HepG2 (cell line): ENCODE measurements around the gene GPATCH4.

Experiments
- ZZZ3 ChIP-seq: sonication (generic); formaldehyde crosslinking; IDR thresholded peaks from 2 replicates; pipeline ENCODE4 v1.4.0; 2020; ENCODE audit warnings: missing genetic modification reagents, mild to moderate bottlenecking, borderline replicate concordance
- TF ChIP-seq, protein P1 (sequence below): sonication (generic); formaldehyde crosslinking; IDR thresholded peaks from 2 replicates; pipeline ENCODE4 v1.4.0; 2020; ENCODE audit warnings: mild to moderate bottlenecking, missing genetic modification reagents

DNA sequence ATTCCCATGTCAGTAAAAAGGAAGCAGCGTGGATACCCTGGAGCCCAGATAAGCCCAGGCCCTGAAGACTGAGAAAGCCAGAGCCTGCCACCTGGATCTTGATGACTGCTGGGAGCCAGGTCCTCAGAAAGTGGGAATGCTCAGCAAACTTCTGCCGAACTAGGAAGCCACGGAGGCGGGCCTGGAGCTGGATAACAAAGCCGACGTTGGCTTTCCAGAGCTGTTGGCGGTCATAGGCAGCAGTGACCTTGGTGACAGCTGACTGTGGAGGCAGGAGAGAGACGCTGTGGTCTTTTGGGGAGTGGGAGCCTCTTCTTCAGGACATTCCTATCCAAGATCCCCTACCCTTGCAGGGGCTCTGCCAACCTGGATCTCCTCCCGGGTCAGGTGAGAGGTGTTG lies 53.3 kb downstream of the GPATCH4 start:
- TF ChIP-seq, protein P1, sequence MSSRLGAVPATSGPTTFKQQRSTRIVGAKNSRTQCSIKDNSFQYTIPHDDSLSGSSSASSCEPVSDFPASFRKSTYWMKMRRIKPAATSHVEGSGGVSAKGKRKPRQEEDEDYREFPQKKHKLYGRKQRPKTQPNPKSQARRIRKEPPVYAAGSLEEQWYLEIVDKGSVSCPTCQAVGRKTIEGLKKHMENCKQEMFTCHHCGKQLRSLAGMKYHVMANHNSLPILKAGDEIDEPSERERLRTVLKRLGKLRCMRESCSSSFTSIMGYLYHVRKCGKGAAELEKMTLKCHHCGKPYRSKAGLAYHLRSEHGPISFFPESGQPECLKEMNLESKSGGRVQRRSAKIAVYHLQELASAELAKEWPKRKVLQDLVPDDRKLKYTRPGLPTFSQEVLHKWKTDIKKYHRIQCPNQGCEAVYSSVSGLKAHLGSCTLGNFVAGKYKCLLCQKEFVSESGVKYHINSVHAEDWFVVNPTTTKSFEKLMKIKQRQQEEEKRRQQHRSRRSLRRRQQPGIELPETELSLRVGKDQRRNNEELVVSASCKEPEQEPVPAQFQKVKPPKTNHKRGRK (CRISPR knock-in tag) = no peak
- no peak for TF ChIP-seq ZZZ3 (CRISPR knock-in tag)
